Right lobe of liver (tissue), 4 donors: ENCODE data around the gene LGI1.

Experiments
- CTCF ChIP-seq, 4 donors: fragments of 200-600 bp in 3 of 4; fragments of 450-650 bp in 1 of 4; IDR thresholded peaks; one replicate each; pipeline versions ENCODE4 v1.5.1 to v1.8.0; 2016 to 2022; ENCODE audit warnings: antibody characterized with exemption in 4 of 4, mild to moderate bottlenecking in 2 of 4
- POLR2A ChIP-seq: fragments of 450-650 bp; IDR thresholded peaks from one replicate; pipeline ENCODE4 v1.6.1; 2017; ENCODE audit warnings: antibody characterized with exemption, mild to moderate bottlenecking
- donor health status: DM: no; HTN: no; CAD: no.
- donor health status: DM: no; HTN: no; CAD: no.
- donor health status: DM: no; HTN: yes; CAD: no.

GRCh38 chr10:93757801-93758507 is at the start of gene LGI1:
- no peak for TF ChIP-seq CTCF (IDR thresholded peaks at IDR 0.05)
- TF ChIP-seq POLR2A = no peak
